Measurements from ENCODE around the gene TMPRSS2. TPM values are rescaled to one million over a fixed set of nuclear protein-coding genes. Genes with fewer than 3 reads are reported as not detected.

The TMPRSS2 gene
- total and polyA plus RNA-seq, 2 donors (not counting 3 experiments of a cell fraction or from before 2014, with no cell fraction given) = not detected

GRCh38 chr21:41427556-41427955, 80.4 kb downstream of the TMPRSS2 start:
- Histone ChIP-seq H3K79me2 (ENCODE audit: control insufficient read depth, insufficient read depth, low read length) (no peaks in the 10 kb centered on the region), H3K27ac (ENCODE audit: insufficient read depth, low read depth, low read length) (no peak overlapping the region), H3K27me3 (ENCODE audit: control insufficient read depth in 2 of 2, insufficient read depth in 2 of 2, low read length in 2 of 2) (peaks cover 7 to 11% of the 10 kb centered on the region in 2 experiments), H3K4me2 (ENCODE audit: insufficient read depth, low read length) (no peak overlapping the region), H4K20me1 (replicated peaks; ENCODE audit: control insufficient read depth, extremely low read depth, insufficient read depth, low read length) (no peaks in the 10 kb centered on the region), H3K4me3 (replicated peaks in 1 of 3; ENCODE audit: insufficient read depth in 1 of 3, low read depth in 1 of 3, low read length in 3 of 3) (no peak overlapping the region), H3K9me1 (replicated peaks; ENCODE audit: control insufficient read depth, extremely low read depth, insufficient read depth, low read length) (no peaks in the 10 kb centered on the region), H3K36me3 (ENCODE audit: control insufficient read depth in 2 of 2, extremely low read depth in 1 of 2, insufficient read depth in 2 of 2, low read length in 2 of 2) (no peaks in the 10 kb centered on the region), H2AFZ (ENCODE audit: low read depth, low read length) (no peak overlapping the region), H3K9me3 (replicated peaks; ENCODE audit: control insufficient read depth, insufficient read depth, low read length) (no peaks in the 10 kb centered on the region), H3K4me1 (ENCODE audit: control insufficient read depth, extremely low read depth, insufficient read depth, low read length) (peaks cover 6% of the 10 kb centered on the region), H3K9ac (replicated peaks; ENCODE audit: extremely low read depth, insufficient read depth, low read length) (no peak overlapping the region)
- FAIRE-seq = no peak
- DNase-seq (ENCODE audit: low read depth, low spot score) = no peak
- BruUV-seq (replicated peaks) = no TSS peak
- ChIA-PET POLR2A (no interaction called here), CTCF (no interaction called here)
- dilution Hi-C loops (cut with MboI; ENCODE audit: extremely low pct_ligation_motif_present, low sequenced_read_pairs) = no loop called here
- intact Hi-C loops (cut with micrococcal nuclease) = no loop called here
- TF ChIP-seq GATA2 (IDR thresholded peaks at IDR 0.05; ENCODE audit: insufficient read depth, insufficient read length, low read depth, low read length) (no peak), MAX (IDR thresholded peaks at IDR 0.05; ENCODE audit: insufficient read depth, insufficient read length) (no peak), MYC (IDR thresholded peaks at IDR 0.05; ENCODE audit: low read depth, low read length) (no peak), EZH2 (IDR thresholded peaks at IDR 0.05; ENCODE audit: borderline replicate concordance, low read depth, low read length, severe bottlenecking) (no peak), POLR2A (IDR thresholded peaks at IDR 0.05; ENCODE audit: low read depth, low read length) (no peak), CTCF (IDR thresholded peaks at IDR 0.05; ENCODE audit: extremely low read depth in 1 of 2, insufficient read depth in 1 of 2, low read depth in 1 of 2, low read length in 2 of 2) (no peak), JUN (IDR thresholded peaks at IDR 0.05; ENCODE audit: borderline replicate concordance, insufficient read depth, insufficient read length, low read depth) (no peak), FOS (IDR thresholded peaks at IDR 0.05; ENCODE audit: borderline replicate concordance, insufficient read depth, low read length) (no peak), POLR2AphosphoS5 (IDR thresholded peaks at IDR 0.05; ENCODE audit: insufficient read depth, low read depth, low read length) (no peak)

Measured in endothelial cell of umbilical vein (primary cell).